DMS114 treated with DMSO at 0.1 percent for 48 hours (cell line): ENCODE results near the gene RBM7.

ENCODE experiments used
- DNase-seq: peaks from one replicate; lab custom pipeline; 2025; ENCODE audit not compliant: unreplicated experiment; lab: John Stamatoyannopoulos, UW

Gene RBM7

GRCh38 chr11:114447444-114447843, 47.0 kb downstream of the RBM7 start:
- DNase-seq: no peak

GRCh38 chr11:114447892-114448291, 47.4 kb downstream of the RBM7 start:
- DNase-seq: no peak

DNA sequence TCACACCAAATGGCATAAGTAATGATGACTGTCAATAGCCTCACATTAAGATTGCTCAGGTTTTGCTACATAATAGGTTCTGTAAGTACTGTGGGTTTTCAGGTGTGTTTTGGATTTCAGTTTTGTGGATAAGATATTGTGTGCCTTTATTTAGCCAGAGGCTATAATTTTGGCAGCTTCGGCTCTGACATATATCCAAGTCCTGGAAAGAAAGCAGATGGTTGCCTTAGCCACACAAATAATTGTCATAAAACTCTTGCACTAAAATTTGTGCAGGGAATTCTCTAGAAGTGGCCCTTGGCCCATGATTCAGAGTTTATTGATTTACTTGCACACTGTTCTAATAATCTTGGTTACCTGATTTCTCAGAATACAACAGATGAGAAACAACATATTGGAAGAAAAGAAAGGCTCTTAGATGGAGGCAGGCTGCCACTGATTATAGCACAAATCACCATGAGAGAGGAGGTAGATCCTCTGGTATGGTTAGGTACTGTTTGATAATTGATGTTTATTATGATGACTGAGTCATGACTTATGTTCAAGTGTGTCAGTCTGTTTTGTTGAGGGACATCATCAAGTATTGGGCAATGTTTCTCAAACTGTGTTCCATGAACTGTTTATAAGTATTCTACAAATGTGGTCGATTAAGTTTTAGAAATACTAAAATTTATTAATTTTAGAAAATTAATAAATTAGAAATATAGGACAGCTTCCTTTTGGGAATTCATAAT, 48.5 kb downstream of the RBM7 start:
- DNase-seq: no peak

GRCh38 chr11:114449845-114450244, 49.4 kb downstream of the RBM7 start:
- DNase-seq: no peak

- DNase-seq: no peak
Measured at GRCh38 chr11:114452399-114452798, 51.9 kb downstream of the RBM7 start.
